ENCODE measurements around the gene UBR3.

UBR3 gene

GRCh38 chr2:170091436-170091835, 264.2 kb downstream of the UBR3 start:
- Histone ChIP-seq H3K27ac (ENCODE audit: low read length) (no peak overlapping the region), H3K4me1 (ENCODE audit: low read length) (no peaks in the 10 kb centered on the region), H3K4me2 (ENCODE audit: low read length) (no peak overlapping the region), H2AFZ (ENCODE audit: low read depth, low read length) (no peak overlapping the region), H4K20me1 (ENCODE audit: insufficient read depth, low read length) (no peaks in the 10 kb centered on the region), H3K9ac (ENCODE audit: low read length) (no peak overlapping the region), H3K79me2 (ENCODE audit: low read length) (no peaks in the 10 kb centered on the region), H3K9me3 (ENCODE audit: insufficient read depth, low read length) (no peaks in the 10 kb centered on the region), H3K27me3 (ENCODE audit: low read depth, low read length) (no peaks in the 10 kb centered on the region), H3K4me3 (ENCODE audit: low read length) (no peak overlapping the region), H3K36me3 (replicated peaks; ENCODE audit: low read depth, low read length) (no peaks in the 10 kb centered on the region)
- TF ChIP-seq, protein P1, sequence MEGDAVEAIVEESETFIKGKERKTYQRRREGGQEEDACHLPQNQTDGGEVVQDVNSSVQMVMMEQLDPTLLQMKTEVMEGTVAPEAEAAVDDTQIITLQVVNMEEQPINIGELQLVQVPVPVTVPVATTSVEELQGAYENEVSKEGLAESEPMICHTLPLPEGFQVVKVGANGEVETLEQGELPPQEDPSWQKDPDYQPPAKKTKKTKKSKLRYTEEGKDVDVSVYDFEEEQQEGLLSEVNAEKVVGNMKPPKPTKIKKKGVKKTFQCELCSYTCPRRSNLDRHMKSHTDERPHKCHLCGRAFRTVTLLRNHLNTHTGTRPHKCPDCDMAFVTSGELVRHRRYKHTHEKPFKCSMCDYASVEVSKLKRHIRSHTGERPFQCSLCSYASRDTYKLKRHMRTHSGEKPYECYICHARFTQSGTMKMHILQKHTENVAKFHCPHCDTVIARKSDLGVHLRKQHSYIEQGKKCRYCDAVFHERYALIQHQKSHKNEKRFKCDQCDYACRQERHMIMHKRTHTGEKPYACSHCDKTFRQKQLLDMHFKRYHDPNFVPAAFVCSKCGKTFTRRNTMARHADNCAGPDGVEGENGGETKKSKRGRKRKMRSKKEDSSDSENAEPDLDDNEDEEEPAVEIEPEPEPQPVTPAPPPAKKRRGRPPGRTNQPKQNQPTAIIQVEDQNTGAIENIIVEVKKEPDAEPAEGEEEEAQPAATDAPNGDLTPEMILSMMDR (IDR thresholded peaks at IDR 0.05; ENCODE audit: low read depth, low read length), result no peak
- no peak for TF ChIP-seq EZH2phosphoT487 (IDR thresholded peaks at IDR 0.05; ENCODE audit: low read depth)

DNA sequence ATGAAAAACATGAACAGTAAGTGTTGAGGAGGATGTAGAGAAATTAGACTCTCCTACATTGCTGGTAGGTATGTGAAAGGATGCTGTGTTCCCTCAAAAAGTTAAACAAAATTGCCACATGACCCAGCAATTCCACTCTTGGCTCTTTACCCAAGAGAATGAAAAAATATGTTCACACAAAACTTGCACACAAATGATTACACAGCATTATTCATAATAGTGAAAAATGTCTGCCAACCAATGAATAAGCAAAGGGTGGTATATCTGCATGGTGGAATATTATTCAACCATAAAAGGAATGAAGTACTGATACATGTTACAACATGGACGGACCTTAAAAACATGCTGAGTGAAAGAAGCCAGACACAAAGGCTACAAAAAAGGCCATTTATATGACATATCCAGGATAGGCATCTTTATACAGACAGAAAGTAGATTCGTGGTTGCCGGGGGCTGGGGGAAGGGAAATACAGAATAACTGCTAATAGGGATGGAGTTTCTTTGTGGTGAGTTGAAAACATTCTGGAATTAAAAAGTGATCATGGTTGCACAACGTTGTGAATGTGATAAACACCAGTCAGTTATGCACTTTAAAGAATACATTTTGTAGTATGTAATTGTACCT, 265.3 kb downstream of the UBR3 start:
- no peaks in the 10 kb centered on the region for H3K27me3 ChIP-seq (ENCODE audit: low read depth, low read length)
- TF ChIP-seq, protein P1 (IDR thresholded peaks at IDR 0.05; ENCODE audit: low read depth, low read length), result no peak
- TF ChIP-seq EZH2phosphoT487 (IDR thresholded peaks at IDR 0.05; ENCODE audit: low read depth), result no peak
- no peaks in the 10 kb centered on the region for H3K36me3 ChIP-seq (replicated peaks; ENCODE audit: low read depth, low read length)
- H3K4me1 ChIP-seq (ENCODE audit: low read length), result no peaks in the 10 kb centered on the region
- no peak overlapping the region for H3K4me2 ChIP-seq (ENCODE audit: low read length)
- H3K9ac ChIP-seq (ENCODE audit: low read length), result no peak overlapping the region
- H4K20me1 ChIP-seq (ENCODE audit: insufficient read depth, low read length), result no peaks in the 10 kb centered on the region
- H3K9me3 ChIP-seq (ENCODE audit: insufficient read depth, low read length), result no peaks in the 10 kb centered on the region
- no peak overlapping the region for H3K27ac ChIP-seq (ENCODE audit: low read length)
- H3K4me3 ChIP-seq (ENCODE audit: low read length), result no peak overlapping the region
- no peak overlapping the region for H2AFZ ChIP-seq (ENCODE audit: low read depth, low read length)
- no peaks in the 10 kb centered on the region for H3K79me2 ChIP-seq (ENCODE audit: low read length)

GRCh38 chr2:170095380-170095779, 268.1 kb downstream of the UBR3 start:
- Histone ChIP-seq H3K36me3 (replicated peaks; ENCODE audit: low read depth, low read length) (no peaks in the 10 kb centered on the region), H3K4me1 (ENCODE audit: low read length) (peaks cover 8% of the 10 kb centered on the region), H3K79me2 (ENCODE audit: low read length) (no peaks in the 10 kb centered on the region), H3K27me3 (ENCODE audit: low read depth, low read length) (no peaks in the 10 kb centered on the region), H4K20me1 (ENCODE audit: insufficient read depth, low read length) (no peaks in the 10 kb centered on the region), H3K9me3 (ENCODE audit: insufficient read depth, low read length) (no peaks in the 10 kb centered on the region), H2AFZ (ENCODE audit: low read depth, low read length) (no peak overlapping the region), H3K4me2 (ENCODE audit: low read length) (no peak overlapping the region), H3K4me3 (ENCODE audit: low read length) (no peak overlapping the region), H3K9ac (ENCODE audit: low read length) (no peak overlapping the region), H3K27ac (ENCODE audit: low read length) (no peak overlapping the region)
- TF ChIP-seq, protein P1 (IDR thresholded peaks at IDR 0.05; ENCODE audit: low read depth, low read length), result no peak
- no peak for TF ChIP-seq EZH2phosphoT487 (IDR thresholded peaks at IDR 0.05; ENCODE audit: low read depth)

GRCh38 chr2:170098626-170099312, 271.5 kb downstream of the UBR3 start:
- TF ChIP-seq, protein P1 (IDR thresholded peaks at IDR 0.05; ENCODE audit: low read depth, low read length), result no peak
- no peak for TF ChIP-seq EZH2phosphoT487 (IDR thresholded peaks at IDR 0.05; ENCODE audit: low read depth)
- Histone ChIP-seq H3K36me3 (replicated peaks; ENCODE audit: low read depth, low read length) (no peaks in the 10 kb centered on the region), H3K4me2 (ENCODE audit: low read length) (no peak overlapping the region), H2AFZ (ENCODE audit: low read depth, low read length) (no peak overlapping the region), H3K4me3 (ENCODE audit: low read length) (no peak overlapping the region), H3K9ac (ENCODE audit: low read length) (no peak overlapping the region), H3K27ac (ENCODE audit: low read length) (no peak overlapping the region), H3K79me2 (ENCODE audit: low read length) (no peaks in the 10 kb centered on the region), H3K27me3 (ENCODE audit: low read depth, low read length) (no peaks in the 10 kb centered on the region), H3K4me1 (ENCODE audit: low read length) (peaks cover 8% of the 10 kb centered on the region), H4K20me1 (ENCODE audit: insufficient read depth, low read length) (no peaks in the 10 kb centered on the region), H3K9me3 (ENCODE audit: insufficient read depth, low read length) (no peaks in the 10 kb centered on the region)

All from OCI-LY3 (cell line).